HCT116 (cell line): ENCODE results near the gene TCL1B. TPM values are rescaled to one million over a fixed set of nuclear protein-coding genes. Genes with fewer than 3 reads are reported as not detected.

Experiments
- ATAC-seq: fragments of 200-7000 bp; cut with Tn5 transposase; 2 replicates; pipeline ENCODE4 v1.9.1; 2020; ENCODE audit warnings: mild to moderate bottlenecking, moderate library complexity
- BruUV-seq: library from RNA; stranded (reverse); fragments of 400-500 nt; replicated peaks from 2 replicates; lab custom pipeline; 2021; lab: Mats Ljungman, UMichigan
- CTCF ChIA-PET: fragments of 300-600 bp; sonication (Branson Sonifier 250); formaldehyde crosslinking; loops from one replicate; lab custom pipeline; 2021; ENCODE audit warnings: antibody characterized with exemption; lab: Charles Lee
- POLR2A ChIA-PET: fragments of 300-600, 350-600 bp; sonication (Branson Sonifier 250); formaldehyde crosslinking; loops from one replicate; lab custom pipeline; 2021; ENCODE audit warnings: antibody characterized with exemption; lab: Charles Lee
- RAD21 ChIA-PET, 2 experiments: fragments of 300-600 bp; sonication (Branson Sonifier 250); formaldehyde crosslinking; loops; one replicate each; lab custom pipeline; 2023; ENCODE audit warnings: low total read pairs in 2 of 2; ENCODE audit not compliant: uncharacterized antibody in 2 of 2, unreplicated experiment in 2 of 2, low non-redundant PET in 1 of 2; lab: Charles Lee
- DNase-seq: peaks from one replicate; pipeline ENCODE4 v3.0.0-alpha.2; 2010; ENCODE audit warnings: low read depth, low spot score
- H2AFZ ChIP-seq: fragments of 200-600 bp; shearing (Covaris generic), sonication (generic); 2 replicates; pipeline ENCODE4 v1.6.1; 2017; ENCODE audit warnings: low read depth, mixed run types, mixed read lengths, antibody characterized with exemption, low read length; ENCODE audit not compliant: poor library complexity, severe bottlenecking
- H3K27ac ChIP-seq: 2 replicates; pipeline ENCODE4 v1.5.1; 2012; ENCODE audit warnings: low read depth, low read length
- H3K27me3 ChIP-seq: fragments of 200-600 bp; sonication (generic); 2 replicates; pipeline ENCODE4 v1.6.1; 2016; ENCODE audit warnings: mixed run types, low read length, mixed read lengths; ENCODE audit not compliant: insufficient read depth
- H3K36me3 ChIP-seq, 2 experiments: fragments of 200-500 bp in 1 of 2; fragments of 200-600 bp in 1 of 2; sonication (Bioruptor generic) in 1 of 2; sonication (generic) in 1 of 2; 2 replicates each; pipeline versions ENCODE4 v1.5.1 to v1.6.1; 2014 to 2016; ENCODE audit warnings: low read length in 2 of 2, inconsistent platforms in 1 of 2, mixed read lengths in 1 of 2, mixed run types in 1 of 2; ENCODE audit not compliant: insufficient read depth in 2 of 2, control insufficient read depth in 1 of 2
- H3K4me1 ChIP-seq, 2 experiments: fragments of 200-600 bp in 1 of 2; sonication (generic) in 1 of 2; 2 replicates each; pipeline versions ENCODE4 v1.5.1 to v1.6.1; 2012 to 2017; ENCODE audit warnings: low read length in 2 of 2, inconsistent platforms in 1 of 2, mild to moderate bottlenecking in 1 of 2, mixed read lengths in 1 of 2, mixed run types in 1 of 2, moderate library complexity in 1 of 2; ENCODE audit not compliant: insufficient read depth in 2 of 2, control insufficient read depth in 1 of 2
- H3K4me2 ChIP-seq: fragments of 200-600 bp; sonication (generic); 2 replicates; pipeline ENCODE4 v1.6.1; 2017; ENCODE audit warnings: mixed run types, low read length, mixed read lengths
- H3K4me3 ChIP-seq, 2 experiments: fragments of 200-600 bp in 1 of 2; sonication (generic) in 1 of 2; replicated peaks in 1 of 2; 2 replicates each; pipeline ENCODE4 v1.5.1; 2011 to 2016; ENCODE audit warnings: low read length in 2 of 2, control low read depth in 1 of 2, low read depth in 1 of 2, mild to moderate bottlenecking in 1 of 2, mixed read lengths in 1 of 2, mixed run types in 1 of 2
- H3K79me2 ChIP-seq: fragments of 200-600 bp; sonication (generic); 2 replicates; pipeline ENCODE4 v1.6.1; 2017; ENCODE audit warnings: mild to moderate bottlenecking, mixed run types, low read length, moderate library complexity, mixed read lengths; ENCODE audit not compliant: insufficient read depth
- H3K9ac ChIP-seq: fragments of 200-600 bp; sonication (generic); 2 replicates; pipeline ENCODE4 v1.6.1; 2016; ENCODE audit warnings: low read length, mixed read lengths
- H3K9me2 ChIP-seq: fragments of 200-600 bp; sonication (generic), shearing (Covaris generic); 2 replicates; pipeline ENCODE4 v1.6.1; 2017; ENCODE audit warnings: mixed run types, mild to moderate bottlenecking, moderate library complexity; ENCODE audit not compliant: insufficient read depth
- H3K9me3 ChIP-seq, 2 experiments: fragments of 200-500 bp in 1 of 2; fragments of 200-600 bp in 1 of 2; sonication (Bioruptor generic) in 1 of 2; sonication (generic) in 1 of 2; 2 replicates each; pipeline ENCODE4 v1.6.1; 2014 to 2017; ENCODE audit warnings: low read length in 2 of 2, mixed read lengths in 2 of 2, inconsistent platforms in 1 of 2, low read depth in 1 of 2, mild to moderate bottlenecking in 1 of 2, mixed run types in 1 of 2, moderate library complexity in 1 of 2; ENCODE audit not compliant: control insufficient read depth in 1 of 2, insufficient read depth in 1 of 2
- H4K20me1 ChIP-seq: fragments of 200-600 bp; sonication (generic), shearing (Covaris generic); 2 replicates; pipeline ENCODE4 v1.6.1; 2017; ENCODE audit warnings: mixed run types, mild to moderate bottlenecking, moderate library complexity; ENCODE audit not compliant: insufficient read depth
- CEBPB ChIP-seq: IDR thresholded peaks from 2 replicates; pipeline ENCODE4 v1.6.1; 2012; ENCODE audit warnings: low read depth
- CTCF ChIP-seq, 3 experiments: fragments of 200-600 bp in 1 of 3; sonication (generic) in 1 of 3; IDR thresholded peaks in 2 of 3; conservative IDR thresholded peaks in 1 of 3; 2 replicates each; pipeline ENCODE4 v1.5.1; 2012 to 2017; ENCODE audit warnings: low read depth in 2 of 3, low read length in 2 of 3, antibody characterized with exemption in 1 of 3, borderline replicate concordance in 1 of 3, control low read depth in 1 of 3, mild to moderate bottlenecking in 1 of 3, mixed read lengths in 1 of 3, mixed run types in 1 of 3, moderate library complexity in 1 of 3; ENCODE audit not compliant: insufficient read depth in 1 of 3
- EZH2 ChIP-seq: fragments of 200-600 bp; sonication (generic); IDR thresholded peaks from 2 replicates; pipeline ENCODE4 v1.6.1; 2017; ENCODE audit warnings: antibody characterized with exemption, mixed run types
- FOSL1 ChIP-seq: IDR thresholded peaks from 2 replicates; pipeline ENCODE4 v1.6.1; 2012; ENCODE audit warnings: low read depth
- JUND ChIP-seq: IDR thresholded peaks from 2 replicates; pipeline ENCODE4 v1.6.1; 2012
- POLR2AphosphoS5 ChIP-seq: IDR thresholded peaks from 2 replicates; pipeline ENCODE4 v1.6.1; 2011; ENCODE audit warnings: mild to moderate bottlenecking, low read depth, low read length, moderate library complexity
- SIN3A ChIP-seq: IDR thresholded peaks from 2 replicates; pipeline ENCODE4 v1.6.1; 2012; ENCODE audit warnings: low read depth
- SP1 ChIP-seq: IDR thresholded peaks from 2 replicates; pipeline ENCODE4 v1.6.1; 2012; ENCODE audit warnings: low read depth
- SRF ChIP-seq: IDR thresholded peaks from 2 replicates; pipeline ENCODE4 v1.6.1; 2012; ENCODE audit warnings: low read depth
- YY1 ChIP-seq: IDR thresholded peaks from 2 replicates; pipeline ENCODE4 v1.6.1; 2011; ENCODE audit warnings: low read length, low read depth, moderate library complexity, mild to moderate bottlenecking; ENCODE audit not compliant: insufficient replicate concordance; ENCODE audit errors: extremely low read depth
- intact Hi-C: fragments of 100-400 bp; cut with micrococcal nuclease; formaldehyde crosslinking; loops from 2 replicates; pipeline ENCODE4 v1.10.0; 2022
- total RNA-seq: library from RNA; stranded (reverse); gene quantifications from one replicate; pipeline ENCODE4 v1.2.1, GENCODE V29; 2021; ENCODE audit not compliant: unreplicated experiment
- TF ChIP-seq, protein P1 (sequence below): IDR thresholded peaks from 2 replicates; pipeline ENCODE4 v1.6.1; 2012
- TF ChIP-seq, protein P2 (sequence below): IDR thresholded peaks from 2 replicates; pipeline ENCODE4 v1.6.1; 2012; ENCODE audit warnings: low read depth
- TF ChIP-seq, protein P3 (sequence below): IDR thresholded peaks from 2 replicates; pipeline ENCODE4 v1.6.1; 2012

Gene TCL1B
- total RNA-seq, 1 experiment from 2014 or later: not detected

DNA sequence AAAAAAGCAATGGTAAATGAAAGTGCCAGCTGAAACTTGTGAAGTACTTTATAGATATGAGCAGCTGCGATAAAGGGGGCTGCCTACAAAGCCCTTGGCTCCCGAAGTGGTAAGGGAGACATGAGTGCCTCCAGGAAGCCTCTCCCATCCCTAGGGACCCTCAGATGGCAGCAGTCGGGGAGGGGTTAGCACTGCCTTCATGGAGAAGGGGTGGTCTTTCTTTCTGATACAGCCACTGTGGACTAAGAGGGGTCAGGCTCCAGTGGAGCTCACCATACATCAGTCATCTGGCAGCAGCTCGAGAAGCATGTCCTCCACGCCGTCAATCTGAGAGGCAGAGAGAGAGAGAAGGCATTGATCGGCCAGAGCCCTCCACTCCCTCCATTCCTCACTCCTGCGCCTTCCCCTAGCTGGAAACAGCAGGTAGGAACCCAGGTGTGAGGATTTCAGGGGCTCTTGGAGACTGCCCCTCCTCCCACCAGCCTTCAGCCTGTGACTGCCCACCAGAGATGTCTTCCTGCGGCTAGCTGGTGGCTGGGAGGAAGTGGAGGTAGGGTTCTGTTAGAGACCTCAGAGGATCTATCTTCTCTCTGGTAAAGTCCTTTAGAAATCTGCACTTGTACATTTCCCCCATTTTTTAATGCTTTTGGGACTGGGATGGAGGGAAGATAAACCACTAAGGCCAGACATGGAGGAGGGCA lies 25.4 kb downstream of the TCL1B start:
- intact Hi-C loops: no loop called here
- Histone ChIP-seq H4K20me1 (no peaks in the 10 kb centered on the region), H3K9ac (no peak overlapping the region), H2AFZ (no peak overlapping the region), H3K9me3 (no peaks in the 10 kb centered on the region), H3K4me1 (no peaks in the 10 kb centered on the region), H3K9me2 (no peaks in the 10 kb centered on the region), H3K27ac (no peak overlapping the region), H3K79me2 (no peaks in the 10 kb centered on the region), H3K4me3 (no peak overlapping the region), H3K27me3 (peaks cover 34% of the 10 kb centered on the region), H3K36me3 (no peaks in the 10 kb centered on the region), H3K4me2 (no peak overlapping the region)
- no TSS peak for BruUV-seq
- TF ChIP-seq, protein P1, sequence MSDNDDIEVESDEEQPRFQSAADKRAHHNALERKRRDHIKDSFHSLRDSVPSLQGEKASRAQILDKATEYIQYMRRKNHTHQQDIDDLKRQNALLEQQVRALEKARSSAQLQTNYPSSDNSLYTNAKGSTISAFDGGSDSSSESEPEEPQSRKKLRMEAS: no peak
- TF ChIP-seq, protein P2, sequence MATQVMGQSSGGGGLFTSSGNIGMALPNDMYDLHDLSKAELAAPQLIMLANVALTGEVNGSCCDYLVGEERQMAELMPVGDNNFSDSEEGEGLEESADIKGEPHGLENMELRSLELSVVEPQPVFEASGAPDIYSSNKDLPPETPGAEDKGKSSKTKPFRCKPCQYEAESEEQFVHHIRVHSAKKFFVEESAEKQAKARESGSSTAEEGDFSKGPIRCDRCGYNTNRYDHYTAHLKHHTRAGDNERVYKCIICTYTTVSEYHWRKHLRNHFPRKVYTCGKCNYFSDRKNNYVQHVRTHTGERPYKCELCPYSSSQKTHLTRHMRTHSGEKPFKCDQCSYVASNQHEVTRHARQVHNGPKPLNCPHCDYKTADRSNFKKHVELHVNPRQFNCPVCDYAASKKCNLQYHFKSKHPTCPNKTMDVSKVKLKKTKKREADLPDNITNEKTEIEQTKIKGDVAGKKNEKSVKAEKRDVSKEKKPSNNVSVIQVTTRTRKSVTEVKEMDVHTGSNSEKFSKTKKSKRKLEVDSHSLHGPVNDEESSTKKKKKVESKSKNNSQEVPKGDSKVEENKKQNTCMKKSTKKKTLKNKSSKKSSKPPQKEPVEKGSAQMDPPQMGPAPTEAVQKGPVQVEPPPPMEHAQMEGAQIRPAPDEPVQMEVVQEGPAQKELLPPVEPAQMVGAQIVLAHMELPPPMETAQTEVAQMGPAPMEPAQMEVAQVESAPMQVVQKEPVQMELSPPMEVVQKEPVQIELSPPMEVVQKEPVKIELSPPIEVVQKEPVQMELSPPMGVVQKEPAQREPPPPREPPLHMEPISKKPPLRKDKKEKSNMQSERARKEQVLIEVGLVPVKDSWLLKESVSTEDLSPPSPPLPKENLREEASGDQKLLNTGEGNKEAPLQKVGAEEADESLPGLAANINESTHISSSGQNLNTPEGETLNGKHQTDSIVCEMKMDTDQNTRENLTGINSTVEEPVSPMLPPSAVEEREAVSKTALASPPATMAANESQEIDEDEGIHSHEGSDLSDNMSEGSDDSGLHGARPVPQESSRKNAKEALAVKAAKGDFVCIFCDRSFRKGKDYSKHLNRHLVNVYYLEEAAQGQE: no peak
- TF ChIP-seq CEBPB (no peak), JUND (no peak), POLR2AphosphoS5 (no peak), FOSL1 (no peak), SP1 (no peak), YY1 (no peak), SRF (no peak), SIN3A (no peak), EZH2 (no peak), CTCF (IDR thresholded peaks at IDR 0.05 in 2 of 3, conservative IDR thresholded peaks at IDR 0.05 in 1 of 3; ENCODE audit: borderline replicate concordance in 1 of 3, insufficient read depth in 1 of 3, low read depth in 2 of 3, low read length in 2 of 3) (no peak)
- TF ChIP-seq, protein P3, sequence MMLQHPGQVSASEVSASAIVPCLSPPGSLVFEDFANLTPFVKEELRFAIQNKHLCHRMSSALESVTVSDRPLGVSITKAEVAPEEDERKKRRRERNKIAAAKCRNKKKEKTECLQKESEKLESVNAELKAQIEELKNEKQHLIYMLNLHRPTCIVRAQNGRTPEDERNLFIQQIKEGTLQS: no peak
- DNase-seq: no peak
- ChIA-PET CTCF (no interaction called here), POLR2A (no interaction called here), RAD21 (no interaction called here)
- no peak for ATAC-seq
